Astrocyte of the cerebellum (primary cell): ENCODE measurements around the gene TENM3.

Source experiments
- DNase-seq: peaks from one replicate; pipeline ENCODE4 v3.0.0-alpha.2; 2011; ENCODE audit warnings: low read depth
- H3K4me3 ChIP-seq: 2 replicates; pipeline ENCODE4 v1.5.1; 2011; ENCODE audit warnings: mild to moderate bottlenecking, low read depth, low read length, moderate library complexity
- CTCF ChIP-seq: IDR thresholded peaks from 2 replicates; pipeline ENCODE4 v1.5.1; 2012; ENCODE audit warnings: low read length, low read depth, moderate library complexity, mild to moderate bottlenecking; ENCODE audit errors: missing control alignments
- in situ Hi-C: cut with HindIII; loops from 2 replicates; pipeline ENCODE4 v1.10.0; 2017; ENCODE audit warnings: low sequenced_read_pairs

The TENM3 gene

GRCh38 chr4:182206266-182206665, 36.9 kb upstream of the TENM3 start:
- TF ChIP-seq CTCF, result no peak
- in situ Hi-C loops, result no loop called here
- DNase-seq, result no peak

GRCh38 chr4:182206916-182207315, 36.3 kb upstream of the TENM3 start:
- no peak for DNase-seq
- no peak for TF ChIP-seq CTCF
- no peak overlapping the region for H3K4me3 ChIP-seq
- in situ Hi-C loops, result no loop called here

More at GRCh38 chr4:182206266-182206665, 36.9 kb upstream of the TENM3 start:
- no peak overlapping the region for H3K4me3 ChIP-seq

- TF ChIP-seq CTCF, result no peak
- in situ Hi-C loops, result no loop called here
- DNase-seq, result peak; percentile 89
- H3K4me3 ChIP-seq, result no peak overlapping the region
Observed at GRCh38 chr4:182207830-182208396, 35.3 kb upstream of the TENM3 start.

GRCh38 chr4:182208526-182209050, 34.6 kb upstream of the TENM3 start:
- no peak for TF ChIP-seq CTCF
- in situ Hi-C loops, result no loop called here
- H3K4me3 ChIP-seq, result no peak overlapping the region
- DNase-seq, result no peak

GRCh38 chr4:182212211-182212761, 30.9 kb upstream of the TENM3 start:
- DNase-seq, result no peak
- no peak for TF ChIP-seq CTCF
- H3K4me3 ChIP-seq, result no peak overlapping the region
- in situ Hi-C loops, result no loop called here

GRCh38 chr4:182213004-182213403, 30.2 kb upstream of the TENM3 start:
- DNase-seq, result no peak
- no peak overlapping the region for H3K4me3 ChIP-seq
- in situ Hi-C loops, result no loop called here
- no peak for TF ChIP-seq CTCF

- H3K4me3 ChIP-seq, result no peak overlapping the region
- in situ Hi-C loops, result no loop called here
- DNase-seq, result no peak
- no peak for TF ChIP-seq CTCF
Observed at GRCh38 chr4:182215148-182215547, 28.1 kb upstream of the TENM3 start.
